ENCODE results near the gene THBS2.
"Not testable (repeated sequence)": the region's sequence is repeated elsewhere in the genome, so short reads cannot be mapped to it uniquely, and the experiment has no call there.

THBS2 gene

DNA sequence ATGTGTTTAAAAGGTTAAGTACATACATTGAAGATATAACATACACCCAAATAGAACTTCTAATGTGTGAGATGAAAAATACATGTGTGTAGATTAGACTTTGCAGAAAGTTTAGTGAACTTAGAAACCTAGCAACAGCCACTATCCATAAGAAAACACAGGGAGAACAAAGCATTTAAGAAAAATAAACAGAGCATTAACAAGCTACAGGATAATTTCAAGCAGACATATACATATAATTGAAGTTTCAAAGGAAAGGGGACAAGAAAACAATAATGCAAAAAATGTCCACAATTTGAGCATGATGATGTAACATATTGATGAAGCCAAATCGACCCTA, 18.2 kb upstream of the THBS2 start:
- DNase-seq (ENCODE audit: low read depth): no peak

DNA sequence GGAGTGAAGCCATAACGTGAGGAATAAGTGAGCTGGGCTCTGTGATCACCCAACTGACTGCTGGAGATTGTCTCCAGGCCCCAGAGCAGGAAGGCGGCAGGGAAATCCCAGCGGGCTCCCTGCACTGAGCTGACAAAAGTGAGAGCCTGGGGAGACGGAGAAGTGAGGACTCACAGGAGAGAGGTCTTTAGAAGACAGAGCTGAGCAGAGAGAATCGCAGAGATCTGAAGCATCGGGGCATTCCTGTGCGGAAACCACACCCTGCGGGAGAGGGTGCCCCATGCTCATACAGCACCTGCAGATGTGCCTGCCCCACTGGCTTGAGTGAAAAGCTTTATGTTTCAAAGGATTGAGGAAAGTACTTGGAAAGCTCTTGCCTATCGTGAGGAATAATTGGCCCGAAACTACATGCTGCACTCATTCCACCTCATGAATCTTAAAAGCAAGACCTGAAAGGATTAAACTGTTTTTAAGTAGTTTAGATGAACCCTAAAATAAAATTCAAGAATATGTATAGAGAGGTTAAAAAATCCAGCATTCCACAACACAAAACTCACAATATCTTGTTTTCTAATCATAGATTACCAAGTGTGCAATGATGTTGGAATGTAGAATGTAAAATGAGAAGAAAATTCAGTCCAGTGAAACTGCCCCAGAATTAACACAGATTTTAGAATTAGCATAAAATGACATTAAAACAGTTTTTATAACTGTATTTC, 17.7 kb upstream of the THBS2 start:
- DNase-seq (ENCODE audit: low read depth): no peak

DNA sequence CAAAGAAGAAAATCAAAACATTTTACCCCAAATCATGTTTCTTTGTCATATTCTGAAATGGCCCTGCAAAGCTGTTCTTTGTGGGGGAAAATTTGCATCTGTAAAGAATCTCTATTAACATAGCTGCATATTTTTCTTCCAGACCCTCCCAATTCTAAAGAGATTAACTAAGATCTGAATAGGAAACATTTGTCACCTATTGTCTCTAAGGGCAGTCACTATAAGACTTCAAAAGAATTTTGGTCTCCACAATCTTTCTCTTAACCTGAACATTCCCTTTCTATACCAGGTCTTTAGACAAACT, 16.4 kb upstream of the THBS2 start:
- DNase-seq (ENCODE audit: low read depth): not testable (repeated sequence)

DNA sequence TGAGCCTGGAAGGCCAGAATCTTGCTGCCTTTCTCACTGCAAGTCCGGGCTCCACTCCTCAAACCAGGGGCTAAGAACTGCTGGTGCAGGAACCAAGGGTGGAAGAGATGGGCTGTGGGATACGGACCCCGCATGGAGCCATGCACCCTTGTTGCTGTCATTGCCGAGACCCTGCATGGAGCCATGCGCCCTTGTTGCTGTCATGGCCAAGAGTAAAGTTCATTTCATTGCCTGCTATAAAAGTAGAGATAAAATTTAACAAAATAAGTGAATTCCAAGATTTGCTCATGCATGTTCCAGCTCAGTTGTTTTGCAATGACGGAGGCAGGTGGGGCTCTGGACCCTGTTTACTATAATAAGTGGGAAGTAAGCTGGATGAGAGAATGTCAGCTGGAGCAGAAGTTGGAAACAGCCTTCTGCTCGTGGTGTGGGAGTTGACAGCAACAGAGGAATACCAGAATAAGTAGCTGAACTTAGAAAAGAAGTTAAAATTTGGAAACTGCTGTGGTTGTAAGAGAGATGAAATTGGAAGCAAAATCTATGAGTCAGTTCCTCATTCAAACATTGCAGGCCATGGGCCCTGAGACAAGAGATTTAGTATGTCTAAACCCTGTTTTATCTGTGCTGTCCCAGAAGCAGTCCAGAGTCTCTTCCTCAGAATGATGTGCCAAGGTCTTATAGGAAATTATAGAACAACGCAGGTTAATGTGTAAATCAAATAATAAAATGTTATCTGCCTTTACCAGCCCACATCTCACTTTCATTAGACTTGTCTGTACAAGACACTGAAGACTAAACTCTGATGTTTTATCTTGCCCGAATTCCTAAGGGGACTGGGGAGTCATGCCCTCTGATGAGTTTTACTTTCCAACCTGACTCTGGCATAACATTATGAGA, 15.8 kb upstream of the THBS2 start:
- DNase-seq (ENCODE audit: low read depth): no peak

DNA sequence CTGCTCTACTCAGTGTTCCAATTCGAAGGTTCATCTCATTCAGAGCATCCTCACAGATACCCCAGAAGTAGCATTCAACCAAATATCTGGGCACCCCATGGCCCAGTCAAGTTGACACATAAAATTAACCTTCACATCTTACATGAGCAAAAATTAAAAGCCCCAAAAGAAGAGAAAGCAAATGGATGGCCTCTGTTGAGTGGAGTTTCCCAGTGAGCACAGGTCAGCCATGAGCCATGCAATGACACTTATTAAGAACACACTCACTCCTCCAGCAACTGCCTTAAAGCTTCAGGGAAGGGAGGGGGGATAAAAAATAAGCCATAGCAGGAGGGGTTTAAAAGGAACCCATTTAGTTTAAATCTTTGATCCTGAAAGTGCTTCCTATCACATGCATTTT, 14.6 kb upstream of the THBS2 start:
- no peak for DNase-seq (ENCODE audit: low read depth)

DNA sequence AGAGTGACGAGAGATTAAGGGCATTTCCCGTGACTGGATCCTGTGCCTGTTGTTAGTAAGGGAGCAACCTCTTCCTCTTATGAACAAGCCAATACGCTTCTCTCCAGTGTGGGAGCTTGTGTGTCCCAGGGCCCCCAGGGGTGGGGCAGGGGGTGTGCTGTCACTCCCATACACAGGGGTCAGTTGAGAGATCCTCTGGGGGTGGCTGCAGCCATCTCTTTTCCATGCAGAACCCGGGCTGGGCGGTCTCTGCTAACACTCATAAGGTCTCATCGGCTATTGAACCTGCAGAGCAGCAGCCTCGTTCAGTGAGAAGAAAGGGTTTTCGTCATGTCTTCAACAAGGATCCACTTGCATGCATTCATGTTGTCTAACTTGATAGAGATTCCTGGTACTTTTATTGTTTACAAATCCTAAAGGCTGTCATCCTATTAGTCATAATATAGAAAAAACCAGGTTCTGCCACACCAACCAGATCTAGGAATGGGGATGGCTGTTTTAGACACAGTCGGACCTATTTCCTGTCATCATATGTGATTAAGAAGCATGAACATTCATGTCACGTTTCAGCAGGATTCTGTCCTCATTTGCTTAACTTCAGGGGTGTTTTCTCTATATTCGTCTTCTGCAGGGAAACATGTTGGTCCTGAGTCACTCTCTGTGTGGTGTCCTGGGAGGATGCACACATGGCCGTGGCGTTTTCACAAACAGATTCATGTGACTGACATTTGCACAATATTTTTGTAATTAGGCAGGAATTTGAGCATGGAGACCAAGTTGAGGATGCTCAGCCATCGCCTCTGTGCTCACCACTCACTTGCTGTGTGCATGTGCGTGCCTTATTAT, 13.3 kb upstream of the THBS2 start:
- no peak for DNase-seq (ENCODE audit: low read depth)

DNA sequence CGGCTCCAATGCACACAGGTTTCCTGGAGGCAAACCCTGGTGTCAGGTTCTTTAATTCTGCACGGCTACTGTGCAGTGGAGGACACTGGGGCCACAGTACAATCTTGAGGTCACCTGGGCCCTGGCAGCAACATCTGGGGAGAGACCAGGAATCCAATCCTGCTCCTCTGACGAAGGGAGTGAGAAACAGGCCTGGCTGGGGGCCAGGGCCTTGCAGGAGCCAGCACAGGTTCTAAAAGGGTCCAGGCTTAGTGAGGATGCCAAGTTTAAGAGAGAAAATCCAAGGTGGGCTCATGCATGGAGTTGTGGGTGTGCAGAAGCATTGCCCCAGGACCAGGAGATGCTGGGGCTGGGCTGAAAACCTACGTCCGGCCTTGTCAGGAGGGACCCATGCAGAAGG, 12.6 kb upstream of the THBS2 start:
- DNase-seq (ENCODE audit: low read depth): no peak

DNA sequence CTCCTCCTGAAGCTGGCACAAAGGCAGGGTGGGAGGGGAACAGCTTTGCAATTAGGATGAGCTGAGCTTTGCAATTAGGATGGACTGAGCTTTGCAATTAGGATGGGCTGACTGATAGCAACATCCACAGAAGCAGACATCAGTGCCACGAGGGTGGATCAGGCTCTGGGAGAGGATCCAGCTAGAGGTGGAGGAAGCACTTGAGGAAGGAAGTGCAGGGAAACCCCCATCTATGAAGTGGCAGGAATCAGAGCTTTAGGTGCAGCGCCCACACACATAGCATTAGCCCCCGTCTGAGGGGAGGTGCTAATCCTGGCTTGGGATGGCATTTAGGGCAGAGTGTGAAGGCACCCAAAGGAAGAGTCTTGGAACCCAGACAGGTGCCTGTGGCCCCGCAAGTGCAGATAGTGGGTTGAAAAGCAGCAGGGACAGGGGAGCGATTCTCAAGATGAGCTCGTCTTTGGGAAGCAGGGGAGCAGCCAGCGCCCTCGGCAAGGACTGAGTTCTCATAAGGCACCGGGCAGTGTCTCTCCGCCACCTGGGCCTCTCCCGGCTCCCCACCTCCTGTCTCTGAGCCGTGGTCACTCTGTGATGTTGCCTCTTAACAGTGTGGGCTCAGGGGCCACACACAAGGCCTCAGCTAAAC, 12.0 kb upstream of the THBS2 start:
- DNase-seq (ENCODE audit: low read depth): no peak

DNA sequence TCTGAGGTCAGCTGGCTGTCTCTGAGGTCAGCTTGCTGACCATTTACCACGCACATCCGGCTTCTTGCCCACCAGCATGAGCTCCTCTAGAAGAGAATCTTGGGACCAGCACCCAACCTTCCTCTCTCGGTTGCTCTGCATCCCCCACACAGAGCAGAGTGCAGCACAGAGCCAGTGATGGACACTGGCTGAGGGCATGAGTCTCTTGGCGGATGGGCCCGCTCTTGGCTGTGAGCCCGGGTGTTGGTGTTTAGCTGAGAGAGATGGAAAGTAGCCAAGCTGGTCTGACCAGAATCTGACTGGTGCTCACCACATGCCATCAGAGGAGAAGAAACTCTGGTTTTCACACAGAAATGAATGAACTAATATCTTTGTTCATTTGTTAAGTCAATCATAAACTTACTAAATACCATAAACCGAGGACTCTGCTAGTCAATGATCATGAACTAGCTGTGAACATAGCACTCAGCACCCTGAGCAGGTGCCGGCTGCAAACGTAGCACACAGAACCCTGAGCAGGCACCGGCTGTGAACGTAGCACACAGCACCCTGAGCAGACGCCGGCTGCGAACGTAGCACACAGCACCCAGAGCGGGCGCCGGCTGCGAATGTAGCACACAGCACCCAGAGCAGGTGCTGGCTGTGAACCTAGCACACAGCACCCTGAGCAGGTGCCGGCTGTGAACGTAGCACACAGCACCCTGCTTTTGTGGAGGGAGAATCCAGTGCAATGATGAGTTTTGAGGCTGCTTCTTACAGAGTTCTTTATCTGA, 10.4 kb upstream of the THBS2 start:
- no peak for DNase-seq (ENCODE audit: low read depth)

DNA sequence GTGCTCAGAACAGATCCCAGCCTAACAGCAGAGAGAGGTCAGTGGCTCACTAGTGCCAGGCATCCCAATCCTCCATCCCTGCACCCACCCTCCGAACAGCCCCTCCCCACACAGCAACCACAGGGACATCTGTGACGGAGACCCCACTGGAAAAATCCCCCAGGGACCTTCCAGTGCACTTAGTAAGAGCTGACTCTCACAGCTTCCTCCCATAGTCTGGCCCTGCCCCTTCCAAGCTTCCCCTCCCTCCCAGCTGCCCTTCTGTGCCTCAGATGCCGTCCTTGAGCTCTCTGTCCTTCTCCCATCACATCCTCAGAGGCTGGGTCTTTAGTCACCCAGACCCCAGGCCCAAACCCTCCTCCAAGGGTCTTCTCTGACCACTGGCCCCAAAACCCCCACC, 9.7 kb upstream of the THBS2 start:
- DNase-seq (ENCODE audit: low read depth): no peak

DNA sequence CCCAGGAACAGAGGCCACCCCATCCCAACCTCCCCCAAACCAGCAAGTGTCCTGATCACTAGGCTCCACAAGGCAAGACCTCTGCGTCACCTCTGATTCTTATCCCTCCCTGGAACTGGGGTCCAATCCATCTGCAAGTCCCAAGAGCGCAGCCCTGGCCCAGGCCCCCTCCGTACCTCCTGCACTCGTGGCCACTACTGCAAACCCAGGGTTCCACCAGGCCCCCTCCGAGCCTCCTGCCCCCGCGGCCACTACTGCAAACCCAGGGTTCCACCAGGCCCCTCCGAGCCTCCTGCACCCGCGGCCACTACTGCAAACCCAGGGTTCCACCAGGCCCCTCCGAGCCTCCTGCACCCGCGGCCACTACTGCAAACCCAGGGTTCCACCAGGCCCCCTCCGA, 9.0 kb upstream of the THBS2 start:
- not testable (repeated sequence) for DNase-seq (ENCODE audit: low read depth)

DNA sequence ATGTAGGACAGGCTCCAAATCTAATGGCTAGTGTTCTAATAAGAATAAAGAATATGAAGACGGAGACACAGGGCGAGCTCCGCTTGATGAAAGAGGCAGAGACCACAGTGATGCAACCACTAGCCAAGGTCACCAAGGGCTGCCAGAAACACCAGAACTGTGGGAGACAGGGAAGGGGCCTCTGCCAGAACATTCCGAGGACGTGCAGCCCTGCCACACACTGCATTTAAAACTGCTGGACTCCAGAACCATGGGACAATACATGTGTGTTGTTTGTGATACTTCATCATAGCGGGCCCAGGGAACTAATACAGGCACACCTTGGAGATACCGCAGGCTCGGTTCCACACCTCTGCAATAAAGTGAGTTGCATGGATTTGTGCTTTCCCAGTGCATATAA, 2.9 kb upstream of the THBS2 start:
- no peak for DNase-seq (ENCODE audit: low read depth)

DNA sequence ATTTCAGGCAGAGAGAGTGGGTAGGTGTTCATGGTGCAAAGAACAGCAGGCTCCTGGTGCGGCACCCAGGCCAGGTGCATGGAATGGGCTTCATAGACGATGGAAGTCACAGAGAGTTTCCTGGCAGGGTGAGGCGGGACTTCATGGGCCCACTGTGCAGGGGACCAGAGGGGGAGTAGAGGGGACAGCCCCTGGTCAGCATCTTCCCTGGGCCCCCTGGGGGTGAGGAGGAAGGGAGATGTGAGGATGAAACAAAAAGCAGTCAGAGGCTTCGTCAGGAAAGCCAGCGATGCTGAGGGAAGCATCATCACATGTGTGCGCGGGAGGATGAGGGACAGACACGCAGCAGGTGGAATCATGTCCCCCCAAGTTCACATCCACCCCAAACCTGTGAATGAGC, 2.4 kb upstream of the THBS2 start:
- DNase-seq (ENCODE audit: low read depth): no peak

DNA sequence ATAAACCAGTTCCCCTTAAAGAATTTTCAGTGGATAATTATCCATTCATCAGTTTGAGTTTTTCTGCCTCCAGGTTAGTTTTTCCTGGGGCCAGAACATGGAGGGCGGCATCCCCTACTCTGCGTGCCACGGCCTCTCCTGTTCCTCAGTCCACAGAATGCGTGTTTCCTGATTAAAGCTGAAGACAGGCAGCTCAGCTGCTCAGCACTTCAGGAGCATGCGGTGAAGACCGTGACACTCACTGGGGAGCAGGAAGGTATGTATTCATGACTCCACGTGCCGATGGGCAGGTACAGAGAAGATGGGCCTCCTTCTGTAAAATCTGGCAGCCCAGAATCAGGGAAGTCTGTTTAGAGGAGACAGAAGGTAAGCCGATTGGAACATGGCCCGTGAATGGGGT, 2.0 kb upstream of the THBS2 start:
- DNase-seq (ENCODE audit: low read depth): no peak

DNA sequence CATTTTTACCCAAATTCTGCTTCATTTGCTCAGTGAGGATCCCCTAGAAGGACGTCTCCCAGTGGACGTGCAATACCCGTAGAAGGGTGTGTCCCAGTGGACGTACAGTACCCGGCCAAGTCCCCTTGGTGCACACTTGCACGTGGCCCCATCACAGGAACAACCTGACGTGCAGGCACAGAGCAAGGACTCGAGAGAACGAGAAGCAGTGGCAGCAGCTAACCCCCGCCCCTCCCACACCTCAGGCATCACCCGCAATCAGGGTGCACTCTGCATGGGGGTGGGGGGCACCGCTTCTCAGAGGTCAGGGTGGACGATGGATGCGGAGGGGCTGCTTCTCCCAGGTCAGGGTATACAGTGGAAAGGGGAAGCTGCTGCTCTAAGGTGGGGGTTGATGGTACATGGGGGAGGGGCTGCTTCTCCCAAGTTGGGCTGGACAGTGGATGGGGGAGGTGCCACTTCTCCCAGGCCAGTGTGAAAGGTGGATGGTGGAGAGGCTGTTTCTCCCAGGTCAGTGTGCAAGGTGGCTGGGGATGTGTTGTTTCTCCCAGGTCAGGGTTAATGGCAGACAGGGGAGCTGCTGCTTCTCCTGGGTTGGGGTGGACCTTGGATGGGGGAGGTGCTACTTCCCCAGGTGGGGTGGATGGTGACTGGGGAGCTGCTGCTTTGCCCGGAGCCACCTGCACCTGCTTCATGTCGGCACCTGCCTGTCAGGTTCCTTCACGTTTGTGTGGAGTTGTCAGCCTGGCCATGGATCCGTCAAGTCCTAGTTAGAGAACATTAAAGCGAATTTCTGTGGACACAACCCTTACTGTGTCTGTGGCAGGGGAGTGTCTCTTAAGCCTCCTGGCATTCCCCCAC, 1.0 kb upstream of the THBS2 start:
- DNase-seq (ENCODE audit: low read depth): no peak

DNA sequence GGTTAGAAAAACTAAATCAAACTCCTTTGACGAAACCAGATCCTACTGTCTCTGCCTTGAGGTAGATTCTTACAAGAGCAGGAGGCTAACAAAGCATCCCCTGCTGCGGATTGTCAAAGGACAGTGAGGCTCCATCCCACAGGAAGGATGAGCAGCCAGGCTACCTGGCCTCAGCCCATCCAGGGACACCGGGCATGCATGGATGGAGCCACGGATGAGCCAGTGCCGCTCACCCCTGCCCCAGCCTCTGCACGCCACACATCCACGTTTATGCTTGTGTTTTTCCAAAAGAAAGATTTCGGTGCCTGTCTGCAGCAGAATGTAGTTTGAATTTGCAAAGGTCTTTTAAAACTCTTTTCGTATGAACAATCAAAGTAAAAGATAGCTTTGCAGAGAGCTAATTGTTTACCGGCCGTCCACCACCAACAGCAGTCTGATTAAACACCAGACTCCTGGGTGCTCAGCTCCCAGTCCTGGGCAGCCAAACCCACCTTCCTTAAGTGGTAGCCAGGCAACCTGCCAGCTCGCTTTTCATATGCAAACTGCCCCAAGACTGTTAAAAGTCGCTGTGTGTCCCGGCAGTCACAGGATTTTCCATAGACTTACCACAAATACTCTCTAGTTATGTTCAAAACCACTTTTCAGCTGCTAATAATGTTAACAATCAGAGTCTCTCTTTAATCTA, 999 bp downstream of the THBS2 start:
- DNase-seq (ENCODE audit: low read depth): no peak

DNA sequence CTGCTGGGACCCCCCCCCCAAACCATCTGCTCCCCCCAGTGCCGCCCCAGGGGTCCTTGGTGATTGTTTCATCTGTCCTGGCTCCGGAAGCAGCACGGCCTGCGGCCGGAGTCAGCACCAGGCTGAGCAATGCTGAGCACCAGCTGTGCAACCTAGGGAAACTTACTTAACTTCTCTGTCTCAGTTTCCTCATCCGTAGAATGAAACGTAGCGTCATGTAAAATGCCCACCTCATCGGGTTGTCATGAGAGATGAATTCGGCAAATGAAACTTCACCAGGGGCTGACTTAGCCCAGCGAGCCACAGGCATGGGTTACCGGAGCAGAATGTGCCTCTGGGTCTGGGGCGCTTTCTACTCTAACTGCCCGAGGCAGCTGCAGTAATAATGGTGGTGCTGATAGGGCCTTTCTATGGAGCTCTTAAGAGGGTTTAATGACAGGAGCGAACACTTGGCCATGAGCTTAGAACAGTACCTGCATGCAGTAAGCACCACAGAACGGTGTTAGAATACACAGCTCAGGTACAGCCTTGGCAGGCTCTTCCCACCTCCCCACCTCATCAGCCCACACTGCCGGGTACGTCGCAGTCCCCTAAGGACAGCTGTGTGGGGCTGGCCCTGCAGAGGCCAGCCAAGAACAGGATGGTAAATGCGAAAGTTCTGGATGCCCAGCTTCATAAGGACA, 1.7 kb downstream of the THBS2 start:
- no peak for DNase-seq (ENCODE audit: low read depth)

DNA sequence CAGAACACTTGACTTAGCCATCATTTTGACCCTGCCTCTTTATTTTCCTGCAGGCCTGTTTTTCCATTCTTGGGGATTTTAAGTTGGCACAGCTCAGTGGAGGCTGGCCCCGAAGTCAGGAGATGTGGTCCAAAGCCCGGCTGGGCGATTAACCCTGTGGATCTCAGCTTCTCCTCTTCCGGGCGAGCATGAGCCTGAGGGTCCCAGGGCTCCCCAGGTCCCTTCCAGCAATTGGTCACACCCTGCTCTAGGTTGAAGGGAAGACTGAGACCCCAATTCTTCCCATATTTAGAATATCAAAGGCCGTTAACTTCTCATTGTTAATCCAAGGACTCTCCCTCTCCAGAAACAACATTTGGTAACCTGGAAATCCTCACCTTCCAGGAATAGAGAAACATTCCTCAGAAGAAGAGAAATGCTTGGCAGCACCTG, 2.3 kb downstream of the THBS2 start:
- no peak for DNase-seq (ENCODE audit: low read depth)

DNA sequence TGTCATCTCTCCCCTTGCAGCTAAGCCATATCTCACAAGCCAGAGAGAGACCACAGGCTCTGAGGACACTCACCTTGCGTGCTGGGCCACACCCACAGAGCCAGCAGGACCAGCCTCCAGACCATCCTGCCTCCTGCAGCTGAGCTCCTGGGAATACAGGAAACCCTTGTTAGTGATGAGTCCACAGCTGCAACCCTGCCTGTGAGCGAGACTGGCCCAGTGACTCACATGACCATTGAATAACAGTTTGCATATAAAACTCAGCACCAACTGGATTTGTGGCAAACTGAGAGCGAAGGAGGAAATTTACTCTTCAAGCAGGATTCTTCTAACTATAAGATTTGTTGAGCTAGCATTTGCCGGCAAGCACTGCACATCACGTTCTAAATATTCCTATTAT, 3.0 kb downstream of the THBS2 start:
- DNase-seq (ENCODE audit: low read depth): no peak

Measured in activated gamma-delta T cell treated with anti-CD3 and anti-CD28 coated beads, Interleukin-2, amount 50 U/mL, for 16 hours (primary cell).